HG03159 (cell line): ENCODE results near the gene PLTP.
"Not testable (repeated sequence)": the region's sequence is repeated elsewhere in the genome, so short reads cannot be mapped to it uniquely, and the experiment has no call there.

ENCODE experiments used
- ATAC-seq: cut with Tn5 transposase; IDR thresholded peaks from one replicate; pipeline ENCODE4 v1.9.1; 2021; ENCODE audit warnings: mild to moderate bottlenecking, moderate library complexity; ENCODE audit not compliant: unreplicated experiment

PLTP gene

GRCh38 chr20:45880988-45881788 is 30.8 kb downstream of the PLTP start, which contains the start of gene ZSWIM1:
Gene ZSWIM1 (plus strand): TSS chr20:45881227. CDS start chr20:45882593, 1,366 bp downstream.
- ATAC-seq, result peak; percentile 98

GRCh38 chr20:45878076-45878761 is 33.7 kb downstream of the PLTP start:
- no peak for ATAC-seq

GRCh38 chr20:45874576-45874975 is 37.4 kb downstream of the PLTP start:
- ATAC-seq, result no peak

GRCh38 chr20:45874104-45874481 is 37.9 kb downstream of the PLTP start:
- not testable (repeated sequence) for ATAC-seq

- no peak for ATAC-seq
Measured at GRCh38 chr20:45873409-45874103, 38.4 kb downstream of the PLTP start.

GRCh38 chr20:45872626-45873025 is 39.3 kb downstream of the PLTP start:
- no peak for ATAC-seq

GRCh38 chr20:45867819-45868176 is 44.2 kb downstream of the PLTP start:
- ATAC-seq, result no peak

GRCh38 chr20:45867136-45867818 is 44.7 kb downstream of the PLTP start:
- ATAC-seq, result no peak

GRCh38 chr20:45866454-45866853 is 45.5 kb downstream of the PLTP start:
- ATAC-seq, result no peak

- no peak for ATAC-seq
Measured at GRCh38 chr20:45863543-45864470, 48.1 kb downstream of the PLTP start.

- ATAC-seq, result no peak
Measured at GRCh38 chr20:45861221-45862075, 50.5 kb downstream of the PLTP start.

GRCh38 chr20:45860560-45861220 is 51.3 kb downstream of the PLTP start:
- ATAC-seq, result no peak

GRCh38 chr20:45859916-45860315 is 52.0 kb downstream of the PLTP start:
- ATAC-seq, result no peak

- peak; percentile 26 for ATAC-seq
Measured at GRCh38 chr20:45857882-45858216, 54.1 kb downstream of the PLTP start.

- ATAC-seq, result peak; percentile 95
Measured at GRCh38 chr20:45857114-45857881, 54.7 kb downstream of the PLTP start, which contains the start of the genes ACOT8 and ZSWIM3. Gene ACOT8 (minus strand): TSS chr20:45857392. CDS start chr20:45857315, 77 bp downstream. Gene ZSWIM3 (plus strand): TSS chr20:45857614. CDS start chr20:45857826, 212 bp downstream.

GRCh38 chr20:45853484-45853883 is 58.5 kb downstream of the PLTP start:
- no peak for ATAC-seq

GRCh38 chr20:45852326-45852725 is 59.6 kb downstream of the PLTP start:
- ATAC-seq, result no peak

- no peak for ATAC-seq
Measured at GRCh38 chr20:45851501-45851900, 60.5 kb downstream of the PLTP start.
